Erythroblast (primary cell): ENCODE results near the gene SUPT3H.

Experiments used
- DNase-seq, 2 experiments: peaks; one replicate each; lab custom pipeline; 2025; lab: John Stamatoyannopoulos, UW
- GATA1 ChIP-seq: IDR thresholded peaks from 2 replicates; pipeline ENCODE4 v1.6.1; 2011; ENCODE audit warnings: low read depth, mild to moderate bottlenecking, control low read depth, low read length, moderate library complexity
- POLR2A ChIP-seq: IDR thresholded peaks from 2 replicates; pipeline ENCODE4 v1.6.1; 2011; ENCODE audit warnings: mild to moderate bottlenecking, low read length

SUPT3H gene

DNA sequence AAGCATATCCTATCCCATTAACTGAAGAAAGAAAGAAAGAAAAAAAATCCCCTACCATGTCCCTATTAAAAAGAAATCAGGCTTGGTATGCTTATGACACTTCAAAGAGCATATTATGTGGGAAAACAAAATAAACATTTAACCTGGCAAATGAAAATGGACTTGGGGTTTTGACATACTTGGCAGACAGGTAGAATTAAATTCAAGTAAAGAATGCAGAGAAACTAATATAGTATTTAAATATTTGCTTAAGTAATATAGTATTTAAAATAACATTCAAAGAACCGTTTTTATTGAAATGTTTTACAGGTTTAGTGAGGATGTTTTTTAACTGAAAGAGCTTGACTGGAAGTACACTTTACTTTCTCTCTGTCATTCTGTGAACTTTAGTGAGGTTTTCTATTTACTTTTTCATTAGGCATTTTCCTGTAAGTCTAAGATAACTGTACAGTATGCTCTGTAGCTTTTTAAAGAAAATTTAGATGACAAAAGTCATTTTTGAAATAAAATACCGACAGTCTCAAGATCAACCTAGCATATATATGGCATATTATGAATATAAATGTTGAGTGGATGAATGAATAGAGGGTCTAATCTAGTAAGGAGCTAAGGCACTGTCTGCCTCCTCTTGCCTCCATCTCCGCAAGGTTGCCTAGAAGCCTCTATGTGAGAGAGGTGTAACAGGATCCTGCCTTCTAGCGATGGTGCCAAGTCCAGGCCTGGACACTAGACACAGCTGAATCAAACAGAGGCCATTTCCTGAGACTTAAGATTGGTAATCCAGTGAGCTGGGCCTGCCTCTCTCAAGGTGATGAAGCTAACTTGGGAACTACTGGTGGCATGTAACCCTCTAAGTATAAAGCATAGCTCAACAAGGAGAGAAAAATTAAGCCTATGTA lies 394.0 kb downstream of the SUPT3H start:
- no peak for DNase-seq
- TF ChIP-seq POLR2A, result no peak
- TF ChIP-seq GATA1, result no peak

DNA sequence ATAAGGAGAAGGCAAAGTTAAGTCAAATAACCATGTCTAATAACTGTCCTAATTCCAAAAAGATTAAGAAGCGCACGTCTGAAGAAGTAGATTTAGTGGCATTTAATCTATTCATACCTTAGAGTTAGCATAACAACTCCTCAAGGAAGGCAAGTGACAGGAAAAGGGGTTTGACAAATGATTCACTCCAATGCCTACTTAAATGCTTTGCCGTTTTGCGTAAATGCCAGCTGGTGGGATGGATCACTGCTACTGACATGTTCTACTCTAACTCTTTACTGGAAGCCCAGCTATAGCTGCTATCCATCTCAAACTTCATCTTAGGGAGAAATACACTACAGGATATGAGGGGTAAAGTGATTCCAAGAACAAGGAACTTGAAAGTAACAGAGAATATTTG lies 396.9 kb downstream of the SUPT3H start:
- no peak for DNase-seq

GRCh38 chr6:44976677-44977641 lies 400.8 kb downstream of the SUPT3H start:
- no peak for TF ChIP-seq POLR2A
- DNase-seq, result no peak

More for the DNA sequence above, 396.9 kb downstream of the SUPT3H start:
- no peak for TF ChIP-seq GATA1
- TF ChIP-seq POLR2A, result no peak

DNA sequence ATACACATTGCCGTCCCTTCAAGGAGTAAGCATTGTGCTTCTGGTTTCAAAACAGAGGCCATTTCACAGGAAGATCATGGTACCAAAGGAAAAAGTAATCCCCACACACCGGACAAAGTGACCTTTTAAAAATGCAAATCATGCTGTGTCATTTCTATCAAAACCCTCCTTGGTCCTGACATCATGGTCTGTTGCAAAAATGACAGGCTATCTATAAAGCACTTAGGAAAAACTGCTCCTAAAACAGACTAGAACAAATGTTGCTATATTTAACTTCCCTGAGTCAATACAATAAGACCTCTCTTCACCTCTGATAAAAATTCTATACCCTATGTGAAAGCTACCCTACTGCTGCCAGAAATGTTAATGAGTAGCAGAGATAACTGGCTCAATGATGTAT lies 403.2 kb downstream of the SUPT3H start:
- peak in 1 of 2 experiments; percentile 19 for DNase-seq
- TF ChIP-seq GATA1 (no peak), POLR2A (no peak)

- no peak for TF ChIP-seq POLR2A
- TF ChIP-seq GATA1, result no peak
These were observed 405.0 kb downstream of the SUPT3H start for GRCh38 chr6:44972709-44973108.

GRCh38 chr6:44969446-44970185 lies 408.1 kb downstream of the SUPT3H start:
- no peak for DNase-seq
- TF ChIP-seq POLR2A (no peak), GATA1 (no peak)

More at GRCh38 chr6:44972709-44973108, 405.0 kb downstream of the SUPT3H start:
- DNase-seq, result no peak

DNA sequence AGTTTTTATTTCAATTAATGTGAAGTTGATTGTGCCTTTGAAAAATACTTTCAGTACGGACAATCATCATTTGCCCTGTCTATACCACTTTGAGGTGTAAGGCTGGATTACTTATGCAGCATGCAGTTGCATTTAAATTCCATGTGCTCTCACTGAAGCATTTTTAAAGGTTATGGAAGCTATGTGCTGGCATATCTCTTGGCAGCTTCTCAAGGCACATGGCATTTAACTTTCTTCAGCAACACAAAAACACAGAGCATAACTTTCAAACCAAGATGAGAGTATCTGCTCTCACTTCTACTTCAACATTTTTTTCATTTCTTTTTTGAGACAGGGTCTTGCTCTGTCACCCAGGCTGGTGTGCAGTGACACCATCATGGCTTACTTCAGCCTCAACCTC lies 410.3 kb downstream of the SUPT3H start:
- peak in 1 of 2 experiments; percentile 40 for DNase-seq

DNA sequence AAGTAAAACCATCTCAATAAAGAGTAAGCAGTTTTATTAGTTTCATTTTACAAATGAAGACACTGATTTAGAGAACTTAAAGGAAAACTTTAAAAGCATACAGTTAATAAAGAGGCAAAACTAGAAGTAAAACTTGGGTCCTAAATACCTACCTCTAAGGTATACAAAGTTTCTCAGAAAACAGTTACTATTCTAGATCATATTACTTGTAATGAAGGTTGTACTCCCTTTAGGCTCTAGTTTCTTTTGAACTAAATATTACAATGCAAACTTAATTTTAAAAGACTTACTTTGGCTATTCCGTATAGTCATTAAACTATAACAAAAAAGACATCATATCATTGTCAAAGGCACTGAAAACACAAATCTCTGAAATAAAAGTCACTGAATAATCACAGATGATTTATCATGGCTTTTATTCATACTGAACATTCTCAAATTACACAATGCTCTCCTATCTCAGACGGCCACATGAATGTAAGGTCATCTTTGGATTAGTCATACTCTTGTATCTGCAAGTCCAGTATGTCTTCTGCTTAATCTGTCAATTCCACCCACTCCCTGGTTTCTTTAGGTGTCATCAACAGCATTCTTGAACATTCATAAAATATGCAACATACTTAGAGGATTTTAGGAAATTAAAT lies 411.2 kb downstream of the SUPT3H start:
- DNase-seq, result peak; percentile 70 to 78
- no peak for TF ChIP-seq POLR2A
- TF ChIP-seq GATA1, result no peak

More for the DNA sequence above, 410.3 kb downstream of the SUPT3H start:
- TF ChIP-seq POLR2A, result no peak
- no peak for TF ChIP-seq GATA1

- no peak for DNase-seq
- no peak for TF ChIP-seq POLR2A
- TF ChIP-seq GATA1, result no peak
These were observed 412.0 kb downstream of the SUPT3H start for GRCh38 chr6:44965708-44966107.

GRCh38 chr6:44960898-44961297 lies 416.8 kb downstream of the SUPT3H start:
- TF ChIP-seq POLR2A (no peak), GATA1 (no peak)
- peak in 1 of 2 experiments; percentile 7 for DNase-seq

GRCh38 chr6:44959651-44960050 lies 418.1 kb downstream of the SUPT3H start:
- DNase-seq, result no peak
- TF ChIP-seq POLR2A (no peak), GATA1 (no peak)

- DNase-seq, result no peak
- TF ChIP-seq GATA1 (no peak), POLR2A (no peak)
These were observed 420.6 kb downstream of the SUPT3H start for GRCh38 chr6:44957156-44957555.

GRCh38 chr6:44956396-44956795 lies 421.3 kb downstream of the SUPT3H start:
- TF ChIP-seq POLR2A, result no peak
- TF ChIP-seq GATA1, result no peak
- DNase-seq, result no peak

DNA sequence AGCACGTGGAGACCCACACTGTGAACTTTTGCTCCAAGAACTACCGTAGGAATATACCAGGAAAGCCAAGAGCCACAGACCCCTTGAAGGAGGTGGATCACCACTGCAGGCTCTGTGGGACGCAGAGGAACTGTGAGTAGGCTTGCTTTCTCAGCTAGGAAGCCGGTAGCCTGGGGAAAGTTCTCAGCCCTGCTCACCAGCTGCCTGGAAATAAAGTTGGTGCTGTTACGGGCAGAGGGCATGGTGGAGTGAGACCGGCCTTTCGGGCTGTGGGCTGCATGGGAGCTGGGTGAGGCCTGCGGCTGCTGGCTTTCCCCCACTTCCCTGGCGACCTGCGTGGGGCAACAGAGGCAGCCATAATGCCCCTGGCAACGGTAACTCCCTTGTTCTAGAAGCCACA lies 422.6 kb downstream of the SUPT3H start:
- DNase-seq, result no peak
- no peak for TF ChIP-seq POLR2A
- TF ChIP-seq GATA1, result no peak
